OCI-LY1 (cell line): ENCODE measurements around the gene TGFBR2.

ENCODE experiments used
- H2AFZ ChIP-seq: fragments of 200-600 bp; sonication (generic), shearing (Covaris generic); 2 replicates; pipeline ENCODE4 v1.6.0; 2014; ENCODE audit warnings: antibody characterized with exemption, mild to moderate bottlenecking, low read length
- H3F3A ChIP-seq: fragments of 200-600 bp; sonication (generic), shearing (Covaris generic); 2 replicates; pipeline ENCODE4 v1.6.0; 2014; ENCODE audit warnings: mild to moderate bottlenecking, antibody characterized with exemption, low read length, moderate library complexity; ENCODE audit not compliant: insufficient read depth
- H3K27ac ChIP-seq: fragments of 200-600 bp; sonication (generic); 2 replicates; pipeline ENCODE4 v1.5.1; 2014; ENCODE audit warnings: low read length, mixed run types, mild to moderate bottlenecking, low read depth; ENCODE audit not compliant: poor library complexity, severe bottlenecking
- H3K27me3 ChIP-seq: fragments of 200-600 bp; sonication (generic); 2 replicates; pipeline ENCODE4 v1.6.0; 2014; ENCODE audit warnings: antibody characterized with exemption, mild to moderate bottlenecking, low read length, moderate library complexity; ENCODE audit not compliant: insufficient read depth
- H3K36me3 ChIP-seq: fragments of 200-600 bp; sonication (generic); 2 replicates; pipeline ENCODE4 v1.6.1; 2014; ENCODE audit warnings: mild to moderate bottlenecking, antibody characterized with exemption, low read length, moderate library complexity, mixed read lengths; ENCODE audit not compliant: insufficient read depth
- H3K4me1 ChIP-seq: fragments of 200-600 bp; sonication (generic); 2 replicates; pipeline ENCODE4 v1.5.1; 2014; ENCODE audit warnings: mild to moderate bottlenecking, low read length, moderate library complexity; ENCODE audit not compliant: insufficient read depth, severe bottlenecking
- H3K4me2 ChIP-seq: fragments of 200-600 bp; sonication (generic), shearing (Covaris generic); 2 replicates; pipeline ENCODE4 v1.6.1; 2014; ENCODE audit warnings: low read length
- H3K4me3 ChIP-seq: fragments of 200-600 bp; sonication (generic); 2 replicates; pipeline ENCODE4 v1.5.1; 2014; ENCODE audit warnings: low read length, low read depth, mild to moderate bottlenecking, mixed read lengths; ENCODE audit not compliant: poor library complexity, severe bottlenecking
- H3K79me2 ChIP-seq: fragments of 200-600 bp; shearing (Covaris generic); 2 replicates; pipeline ENCODE4 v1.6.1; 2016; ENCODE audit warnings: mixed run types, low read length, mixed read lengths; ENCODE audit not compliant: insufficient read depth
- H3K9ac ChIP-seq: fragments of 200-600 bp; sonication (generic), shearing (Covaris generic); 2 replicates; pipeline ENCODE4 v1.6.1; 2014; ENCODE audit warnings: mild to moderate bottlenecking, low read length, mixed read lengths
- H3K9me2 ChIP-seq: fragments of 200-600 bp; sonication (generic), shearing (Covaris generic); 2 replicates; pipeline ENCODE4 v1.6.1; 2014; ENCODE audit warnings: low read depth, mild to moderate bottlenecking, low read length, mixed read lengths
- H3K9me3 ChIP-seq: fragments of 200-600 bp; shearing (Covaris generic); 2 replicates; pipeline ENCODE4 v1.6.1; 2014; ENCODE audit warnings: low read length, mixed read lengths
- H4K20me1 ChIP-seq: fragments of 200-600 bp; sonication (generic), shearing (Covaris generic); 2 replicates; pipeline ENCODE4 v1.6.0; 2016; ENCODE audit warnings: mild to moderate bottlenecking, low read length; ENCODE audit not compliant: insufficient read depth
- CTCF ChIP-seq: fragments of 200-600 bp; sonication (generic), shearing (Covaris generic); IDR thresholded peaks from 2 replicates; pipeline ENCODE4 v1.5.1; 2017; ENCODE audit warnings: mild to moderate bottlenecking, antibody characterized with exemption, low read length, moderate library complexity, mixed read lengths
- EZH2 ChIP-seq: fragments of 200-600 bp; sonication (generic), shearing (Covaris generic); IDR thresholded peaks from 2 replicates; pipeline ENCODE4 v1.8.0; 2017; ENCODE audit warnings: borderline replicate concordance, mixed run types, mild to moderate bottlenecking, antibody characterized with exemption, low read length, moderate library complexity, mixed read lengths

TGFBR2 gene

DNA sequence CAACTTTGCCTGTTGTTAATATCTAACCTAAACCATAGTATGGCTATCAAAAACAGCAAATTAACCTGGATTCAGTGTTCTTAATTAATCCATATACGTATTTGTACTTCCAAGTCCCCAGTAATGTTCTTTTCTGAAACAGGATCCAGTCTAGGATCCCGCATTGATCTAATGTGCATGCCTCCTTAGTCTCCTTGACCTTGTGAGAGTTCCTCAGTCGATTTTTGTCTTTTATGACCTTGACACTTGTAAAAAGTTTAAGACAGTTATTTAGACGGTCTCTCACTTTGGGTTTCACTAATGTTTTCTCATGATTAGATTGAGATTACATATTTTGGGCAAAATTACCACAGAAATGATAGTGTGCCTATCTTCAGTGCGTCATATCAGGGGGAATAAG lies 69.4 kb downstream of the TGFBR2 start:
- H3K9me2 ChIP-seq = no peaks in the 10 kb centered on the region
- H3K36me3 ChIP-seq = peaks cover 87% of the 10 kb centered on the region
- H3K79me2 ChIP-seq = no peaks in the 10 kb centered on the region

GRCh38 chr3:30676424-30677346 lies 70.3 kb downstream of the TGFBR2 start:
- Histone ChIP-seq H3K27ac (no peak overlapping the region), H3K9me3 (no peaks in the 10 kb centered on the region), H3K9me2 (no peaks in the 10 kb centered on the region), H3K36me3 (peaks cover 86% of the 10 kb centered on the region), H3K9ac (no peak overlapping the region), H3K4me1 (no peaks in the 10 kb centered on the region), H4K20me1 (no peaks in the 10 kb centered on the region), H3F3A (no peaks in the 10 kb centered on the region), H2AFZ (no peak overlapping the region), H3K4me3 (no peak overlapping the region), H3K79me2 (no peaks in the 10 kb centered on the region), H3K4me2 (no peak overlapping the region), H3K27me3 (no peaks in the 10 kb centered on the region)
- no peak for TF ChIP-seq EZH2
- TF ChIP-seq CTCF = no peak

More for the DNA sequence above, 69.4 kb downstream of the TGFBR2 start:
- Histone ChIP-seq H3K9ac (no peak overlapping the region), H3K9me3 (no peaks in the 10 kb centered on the region), H3F3A (no peaks in the 10 kb centered on the region), H3K4me1 (no peaks in the 10 kb centered on the region), H3K27me3 (no peaks in the 10 kb centered on the region), H3K4me2 (no peak overlapping the region), H4K20me1 (no peaks in the 10 kb centered on the region), H3K4me3 (no peak overlapping the region), H2AFZ (no peak overlapping the region), H3K27ac (no peak overlapping the region)
- TF ChIP-seq EZH2 (no peak), CTCF (no peak)

GRCh38 chr3:30677347-30677685 lies 70.9 kb downstream of the TGFBR2 start:
- H3K79me2 ChIP-seq = no peaks in the 10 kb centered on the region

More at GRCh38 chr3:30677347-30677685, 70.9 kb downstream of the TGFBR2 start:
- Histone ChIP-seq H3F3A (no peaks in the 10 kb centered on the region), H3K4me1 (no peaks in the 10 kb centered on the region), H3K27me3 (no peaks in the 10 kb centered on the region), H3K4me3 (no peak overlapping the region), H3K9ac (no peak overlapping the region), H4K20me1 (no peaks in the 10 kb centered on the region), H3K27ac (no peak overlapping the region), H3K9me2 (no peaks in the 10 kb centered on the region), H3K36me3 (peaks cover 86% of the 10 kb centered on the region), H3K9me3 (no peaks in the 10 kb centered on the region), H2AFZ (no peak overlapping the region), H3K4me2 (no peak overlapping the region)
- TF ChIP-seq CTCF (no peak), EZH2 (no peak)
